Measurements from ENCODE around the gene NEAT1. TPM values are rescaled to one million over a fixed set of nuclear protein-coding genes. Genes with fewer than 3 reads are reported as not detected.

Gene NEAT1
- total and polyA plus RNA-seq, 2 of the 8 experiments (the other 6 are each of a cell fraction or from before 2014, with no cell fraction given): 2.4 to 10.7 TPM

GRCh38 chr11:65399845-65400244, 22.8 kb upstream of the NEAT1 start (continued):
- no peak for TF ChIP-seq KDM4A (IDR thresholded peaks at IDR 0.05; ENCODE audit: low read depth, low read length, severe bottlenecking)
- no peak for TF ChIP-seq CHD7 (IDR thresholded peaks at IDR 0.05; ENCODE audit: insufficient replicate concordance, low read length)
- no peak for TF ChIP-seq RFX5 (IDR thresholded peaks at IDR 0.05; ENCODE audit: borderline replicate concordance, low read depth, low read length)
- TF ChIP-seq EP300 (IDR thresholded peaks at IDR 0.05; ENCODE audit: borderline replicate concordance in 1 of 2, low read depth in 2 of 2, low read length in 2 of 2): no peak
- TF ChIP-seq EGR1 (IDR thresholded peaks at IDR 0.05; ENCODE audit: borderline replicate concordance, low read depth, low read length): no peak
- TF ChIP-seq CHD1 (IDR thresholded peaks at IDR 0.05; ENCODE audit: low read depth, low read length): no peak
- no peak for TF ChIP-seq SAP30 (IDR thresholded peaks at IDR 0.05; ENCODE audit: insufficient read depth, insufficient replicate concordance, low read length)
- TF ChIP-seq ZNF274 (IDR thresholded peaks at IDR 0.05; ENCODE audit: borderline replicate concordance, extremely low read depth, low read length): no peak
- TF ChIP-seq ATF3 (IDR thresholded peaks at IDR 0.05; ENCODE audit: insufficient read depth, low read depth, low read length): no peak
- TF ChIP-seq GTF2F1 (IDR thresholded peaks at IDR 0.05; ENCODE audit: borderline replicate concordance, low read depth, low read length): no peak
- TF ChIP-seq BCL11A (IDR thresholded peaks at IDR 0.05; ENCODE audit: low read depth in 2 of 2, low read length in 2 of 2): no peak

Measured in H1 (cell line).